ENCODE data around the gene ALKBH5.

DNA sequence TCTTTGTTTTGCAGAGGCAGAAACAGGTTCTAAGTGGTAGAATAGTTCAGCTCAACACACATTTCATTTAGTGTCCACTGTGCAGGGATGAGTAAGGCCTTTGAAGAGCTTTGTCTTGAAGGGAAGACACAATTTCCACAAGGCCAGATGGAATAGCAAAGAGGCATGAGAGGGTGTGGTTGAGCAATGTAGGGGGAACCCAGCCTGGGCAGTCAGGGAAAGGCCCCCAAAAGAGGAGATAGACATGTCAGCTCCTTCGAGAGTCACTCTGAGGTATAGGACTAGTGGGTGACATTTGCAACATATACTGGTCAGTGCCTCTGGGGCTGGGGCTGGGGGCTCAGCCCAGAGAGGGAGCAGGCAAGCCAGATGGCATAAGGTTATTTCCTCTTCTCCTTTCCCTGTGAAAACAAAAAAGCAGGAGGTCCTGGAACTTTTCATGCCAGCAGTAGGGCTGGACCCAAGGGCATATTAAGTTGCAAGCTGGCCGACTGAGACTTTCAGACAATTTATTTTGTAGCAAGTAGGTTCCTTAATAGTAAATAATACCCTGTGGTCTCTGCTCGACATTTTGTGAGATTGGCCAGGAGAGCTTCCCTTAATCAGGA, 7.1 kb downstream of the ALKBH5 start:
- TF ChIP-seq, protein P1, sequence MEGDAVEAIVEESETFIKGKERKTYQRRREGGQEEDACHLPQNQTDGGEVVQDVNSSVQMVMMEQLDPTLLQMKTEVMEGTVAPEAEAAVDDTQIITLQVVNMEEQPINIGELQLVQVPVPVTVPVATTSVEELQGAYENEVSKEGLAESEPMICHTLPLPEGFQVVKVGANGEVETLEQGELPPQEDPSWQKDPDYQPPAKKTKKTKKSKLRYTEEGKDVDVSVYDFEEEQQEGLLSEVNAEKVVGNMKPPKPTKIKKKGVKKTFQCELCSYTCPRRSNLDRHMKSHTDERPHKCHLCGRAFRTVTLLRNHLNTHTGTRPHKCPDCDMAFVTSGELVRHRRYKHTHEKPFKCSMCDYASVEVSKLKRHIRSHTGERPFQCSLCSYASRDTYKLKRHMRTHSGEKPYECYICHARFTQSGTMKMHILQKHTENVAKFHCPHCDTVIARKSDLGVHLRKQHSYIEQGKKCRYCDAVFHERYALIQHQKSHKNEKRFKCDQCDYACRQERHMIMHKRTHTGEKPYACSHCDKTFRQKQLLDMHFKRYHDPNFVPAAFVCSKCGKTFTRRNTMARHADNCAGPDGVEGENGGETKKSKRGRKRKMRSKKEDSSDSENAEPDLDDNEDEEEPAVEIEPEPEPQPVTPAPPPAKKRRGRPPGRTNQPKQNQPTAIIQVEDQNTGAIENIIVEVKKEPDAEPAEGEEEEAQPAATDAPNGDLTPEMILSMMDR (conservative IDR thresholded peaks at IDR 0.05; ENCODE audit: low read depth in 2 of 2), result no peak
- no peak for TF ChIP-seq CREB1 (CRISPR knock-in tag; IDR thresholded peaks at IDR 0.05; ENCODE audit: low read depth)
- no peak for TF ChIP-seq POLR2AphosphoS5 (IDR thresholded peaks at IDR 0.05; ENCODE audit: low read depth)
- TF ChIP-seq EZH2 (IDR thresholded peaks at IDR 0.05; ENCODE audit: low read depth, unreplicated experiment), result no peak
- TF ChIP-seq, protein P2, sequence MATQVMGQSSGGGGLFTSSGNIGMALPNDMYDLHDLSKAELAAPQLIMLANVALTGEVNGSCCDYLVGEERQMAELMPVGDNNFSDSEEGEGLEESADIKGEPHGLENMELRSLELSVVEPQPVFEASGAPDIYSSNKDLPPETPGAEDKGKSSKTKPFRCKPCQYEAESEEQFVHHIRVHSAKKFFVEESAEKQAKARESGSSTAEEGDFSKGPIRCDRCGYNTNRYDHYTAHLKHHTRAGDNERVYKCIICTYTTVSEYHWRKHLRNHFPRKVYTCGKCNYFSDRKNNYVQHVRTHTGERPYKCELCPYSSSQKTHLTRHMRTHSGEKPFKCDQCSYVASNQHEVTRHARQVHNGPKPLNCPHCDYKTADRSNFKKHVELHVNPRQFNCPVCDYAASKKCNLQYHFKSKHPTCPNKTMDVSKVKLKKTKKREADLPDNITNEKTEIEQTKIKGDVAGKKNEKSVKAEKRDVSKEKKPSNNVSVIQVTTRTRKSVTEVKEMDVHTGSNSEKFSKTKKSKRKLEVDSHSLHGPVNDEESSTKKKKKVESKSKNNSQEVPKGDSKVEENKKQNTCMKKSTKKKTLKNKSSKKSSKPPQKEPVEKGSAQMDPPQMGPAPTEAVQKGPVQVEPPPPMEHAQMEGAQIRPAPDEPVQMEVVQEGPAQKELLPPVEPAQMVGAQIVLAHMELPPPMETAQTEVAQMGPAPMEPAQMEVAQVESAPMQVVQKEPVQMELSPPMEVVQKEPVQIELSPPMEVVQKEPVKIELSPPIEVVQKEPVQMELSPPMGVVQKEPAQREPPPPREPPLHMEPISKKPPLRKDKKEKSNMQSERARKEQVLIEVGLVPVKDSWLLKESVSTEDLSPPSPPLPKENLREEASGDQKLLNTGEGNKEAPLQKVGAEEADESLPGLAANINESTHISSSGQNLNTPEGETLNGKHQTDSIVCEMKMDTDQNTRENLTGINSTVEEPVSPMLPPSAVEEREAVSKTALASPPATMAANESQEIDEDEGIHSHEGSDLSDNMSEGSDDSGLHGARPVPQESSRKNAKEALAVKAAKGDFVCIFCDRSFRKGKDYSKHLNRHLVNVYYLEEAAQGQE (IDR thresholded peaks at IDR 0.05; ENCODE audit: unreplicated experiment), result no peak
- TF ChIP-seq, protein P3, sequence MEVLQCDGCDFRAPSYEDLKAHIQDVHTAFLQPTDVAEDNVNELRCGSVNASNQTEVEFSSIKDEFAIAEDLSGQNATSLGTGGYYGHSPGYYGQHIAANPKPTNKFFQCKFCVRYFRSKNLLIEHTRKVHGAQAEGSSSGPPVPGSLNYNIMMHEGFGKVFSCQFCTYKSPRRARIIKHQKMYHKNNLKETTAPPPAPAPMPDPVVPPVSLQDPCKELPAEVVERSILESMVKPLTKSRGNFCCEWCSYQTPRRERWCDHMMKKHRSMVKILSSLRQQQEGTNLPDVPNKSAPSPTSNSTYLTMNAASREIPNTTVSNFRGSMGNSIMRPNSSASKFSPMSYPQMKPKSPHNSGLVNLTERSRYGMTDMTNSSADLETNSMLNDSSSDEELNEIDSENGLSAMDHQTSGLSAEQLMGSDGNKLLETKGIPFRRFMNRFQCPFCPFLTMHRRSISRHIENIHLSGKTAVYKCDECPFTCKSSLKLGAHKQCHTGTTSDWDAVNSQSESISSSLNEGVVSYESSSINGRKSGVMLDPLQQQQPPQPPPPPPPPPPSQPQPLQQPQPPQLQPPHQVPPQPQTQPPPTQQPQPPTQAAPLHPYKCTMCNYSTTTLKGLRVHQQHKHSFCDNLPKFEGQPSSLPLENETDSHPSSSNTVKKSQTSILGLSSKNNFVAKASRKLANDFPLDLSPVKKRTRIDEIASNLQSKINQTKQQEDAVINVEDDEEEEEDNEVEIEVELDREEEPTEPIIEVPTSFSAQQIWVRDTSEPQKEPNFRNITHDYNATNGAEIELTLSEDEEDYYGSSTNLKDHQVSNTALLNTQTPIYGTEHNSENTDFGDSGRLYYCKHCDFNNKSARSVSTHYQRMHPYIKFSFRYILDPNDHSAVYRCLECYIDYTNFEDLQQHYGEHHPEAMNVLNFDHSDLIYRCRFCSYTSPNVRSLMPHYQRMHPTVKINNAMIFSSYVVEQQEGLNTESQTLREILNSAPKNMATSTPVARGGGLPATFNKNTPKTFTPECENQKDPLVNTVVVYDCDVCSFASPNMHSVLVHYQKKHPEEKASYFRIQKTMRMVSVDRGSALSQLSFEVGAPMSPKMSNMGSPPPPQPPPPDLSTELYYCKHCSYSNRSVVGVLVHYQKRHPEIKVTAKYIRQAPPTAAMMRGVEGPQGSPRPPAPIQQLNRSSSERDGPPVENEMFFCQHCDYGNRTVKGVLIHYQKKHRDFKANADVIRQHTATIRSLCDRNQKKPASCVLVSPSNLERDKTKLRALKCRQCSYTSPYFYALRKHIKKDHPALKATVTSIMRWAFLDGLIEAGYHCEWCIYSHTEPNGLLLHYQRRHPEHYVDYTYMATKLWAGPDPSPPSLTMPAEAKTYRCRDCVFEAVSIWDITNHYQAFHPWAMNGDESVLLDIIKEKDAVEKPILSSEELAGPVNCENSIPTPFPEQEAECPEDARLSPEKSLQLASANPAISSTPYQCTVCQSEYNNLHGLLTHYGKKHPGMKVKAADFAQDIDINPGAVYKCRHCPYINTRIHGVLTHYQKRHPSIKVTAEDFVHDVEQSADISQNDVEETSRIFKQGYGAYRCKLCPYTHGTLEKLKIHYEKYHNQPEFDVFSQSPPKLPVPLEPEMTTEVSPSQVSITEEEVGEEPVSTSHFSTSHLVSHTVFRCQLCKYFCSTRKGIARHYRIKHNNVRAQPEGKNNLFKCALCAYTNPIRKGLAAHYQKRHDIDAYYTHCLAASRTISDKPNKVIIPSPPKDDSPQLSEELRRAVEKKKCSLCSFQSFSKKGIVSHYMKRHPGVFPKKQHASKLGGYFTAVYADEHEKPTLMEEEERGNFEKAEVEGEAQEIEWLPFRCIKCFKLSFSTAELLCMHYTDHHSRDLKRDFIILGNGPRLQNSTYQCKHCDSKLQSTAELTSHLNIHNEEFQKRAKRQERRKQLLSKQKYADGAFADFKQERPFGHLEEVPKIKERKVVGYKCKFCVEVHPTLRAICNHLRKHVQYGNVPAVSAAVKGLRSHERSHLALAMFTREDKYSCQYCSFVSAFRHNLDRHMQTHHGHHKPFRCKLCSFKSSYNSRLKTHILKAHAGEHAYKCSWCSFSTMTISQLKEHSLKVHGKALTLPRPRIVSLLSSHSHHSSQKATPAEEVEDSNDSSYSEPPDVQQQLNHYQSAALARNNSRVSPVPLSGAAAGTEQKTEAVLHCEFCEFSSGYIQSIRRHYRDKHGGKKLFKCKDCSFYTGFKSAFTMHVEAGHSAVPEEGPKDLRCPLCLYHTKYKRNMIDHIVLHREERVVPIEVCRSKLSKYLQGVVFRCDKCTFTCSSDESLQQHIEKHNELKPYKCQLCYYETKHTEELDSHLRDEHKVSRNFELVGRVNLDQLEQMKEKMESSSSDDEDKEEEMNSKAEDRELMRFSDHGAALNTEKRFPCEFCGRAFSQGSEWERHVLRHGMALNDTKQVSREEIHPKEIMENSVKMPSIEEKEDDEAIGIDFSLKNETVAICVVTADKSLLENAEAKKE (CRISPR knock-in tag; IDR thresholded peaks at IDR 0.05), result no peak
- TF ChIP-seq NANOG (IDR thresholded peaks at IDR 0.05; ENCODE audit: borderline replicate concordance), result no peak
- TF ChIP-seq, protein P4, sequence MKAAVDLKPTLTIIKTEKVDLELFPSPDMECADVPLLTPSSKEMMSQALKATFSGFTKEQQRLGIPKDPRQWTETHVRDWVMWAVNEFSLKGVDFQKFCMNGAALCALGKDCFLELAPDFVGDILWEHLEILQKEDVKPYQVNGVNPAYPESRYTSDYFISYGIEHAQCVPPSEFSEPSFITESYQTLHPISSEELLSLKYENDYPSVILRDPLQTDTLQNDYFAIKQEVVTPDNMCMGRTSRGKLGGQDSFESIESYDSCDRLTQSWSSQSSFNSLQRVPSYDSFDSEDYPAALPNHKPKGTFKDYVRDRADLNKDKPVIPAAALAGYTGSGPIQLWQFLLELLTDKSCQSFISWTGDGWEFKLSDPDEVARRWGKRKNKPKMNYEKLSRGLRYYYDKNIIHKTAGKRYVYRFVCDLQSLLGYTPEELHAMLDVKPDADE (IDR thresholded peaks at IDR 0.05), result no peak
- TF ChIP-seq ZNF114 (CRISPR knock-in tag; IDR thresholded peaks at IDR 0.05), result no peak
- TF ChIP-seq JUNB (IDR thresholded peaks at IDR 0.05; ENCODE audit: unreplicated experiment), result no peak
- TF ChIP-seq EZH2phosphoT487 (IDR thresholded peaks at IDR 0.05; ENCODE audit: unreplicated experiment), result no peak

All from GM23338 (cell line).